ENCODE data around the gene CACHD1.
"Not testable (repeated sequence)": the region's sequence is repeated elsewhere in the genome, so short reads cannot be mapped to it uniquely, and the experiment has no call there.

CACHD1 gene

GRCh38 chr1:64498325-64498724 lies 28.4 kb downstream of the CACHD1 start:
- DNase-seq = no peak

- no peak for DNase-seq
Measured at GRCh38 chr1:64499011-64499410, 29.1 kb downstream of the CACHD1 start.

- no peak for DNase-seq
Measured at GRCh38 chr1:64499966-64500365, 30.0 kb downstream of the CACHD1 start.

- no peak for DNase-seq
Measured at GRCh38 chr1:64502083-64502482, 32.2 kb downstream of the CACHD1 start.

GRCh38 chr1:64502931-64503330 lies 33.0 kb downstream of the CACHD1 start:
- no peak for DNase-seq

- DNase-seq = peak; percentile 61
Measured at GRCh38 chr1:64505232-64505943, 35.5 kb downstream of the CACHD1 start.

GRCh38 chr1:64505944-64506655 lies 36.2 kb downstream of the CACHD1 start:
- DNase-seq = peak; percentile 33

- no peak for DNase-seq
Measured at GRCh38 chr1:64508629-64509028, 38.7 kb downstream of the CACHD1 start.

- no peak for DNase-seq
Measured at GRCh38 chr1:64511044-64511443, 41.1 kb downstream of the CACHD1 start.

GRCh38 chr1:64512206-64512605 lies 42.3 kb downstream of the CACHD1 start:
- DNase-seq = not testable (repeated sequence)

- no peak for DNase-seq
Measured at GRCh38 chr1:64513545-64513944, 43.6 kb downstream of the CACHD1 start.

- DNase-seq = no peak
Measured at GRCh38 chr1:64514197-64514765, 44.4 kb downstream of the CACHD1 start.

- DNase-seq = no peak
Measured at GRCh38 chr1:64515427-64515826, 45.5 kb downstream of the CACHD1 start.

- DNase-seq = no peak
Measured at GRCh38 chr1:64516301-64516700, 46.4 kb downstream of the CACHD1 start.

GRCh38 chr1:64516803-64517568 lies 47.1 kb downstream of the CACHD1 start:
- DNase-seq = no peak

GRCh38 chr1:64517640-64518039 lies 47.7 kb downstream of the CACHD1 start:
- no peak for DNase-seq

- no peak for DNase-seq
Measured at GRCh38 chr1:64518692-64519481, 49.0 kb downstream of the CACHD1 start.

GRCh38 chr1:64519901-64520300 lies 50.0 kb downstream of the CACHD1 start:
- DNase-seq = no peak

- DNase-seq = no peak
Measured at GRCh38 chr1:64522740-64523139, 52.8 kb downstream of the CACHD1 start.

- DNase-seq = no peak
Measured at GRCh38 chr1:64523413-64524337, 53.7 kb downstream of the CACHD1 start.

GRCh38 chr1:64524614-64525013 lies 54.7 kb downstream of the CACHD1 start:
- no peak for DNase-seq
